DOHH2 (cell line): ENCODE data around the gene SNX30.
A peak's percentile ranks its signal among the peaks of the same experiment; 100 is the strongest.

Source experiments
- H3F3A ChIP-seq: fragments of 200-600 bp; sonication (generic), shearing (Covaris generic); 2 replicates; pipeline ENCODE4 v1.6.0; 2016; ENCODE audit warnings: antibody characterized with exemption, mild to moderate bottlenecking; ENCODE audit not compliant: control insufficient read depth, insufficient read depth
- H3K27ac ChIP-seq: fragments of 200-600 bp; sonication (generic); 2 replicates; pipeline ENCODE4 v1.5.1; 2014; ENCODE audit warnings: low read depth, mild to moderate bottlenecking, low read length, moderate library complexity
- H3K27me3 ChIP-seq: fragments of 200-600 bp; sonication (generic); 2 replicates; pipeline ENCODE4 v1.6.1; 2014; ENCODE audit warnings: mild to moderate bottlenecking, low read length, mixed read lengths; ENCODE audit not compliant: control insufficient read depth
- H3K36me3 ChIP-seq: fragments of 200-600 bp; sonication (generic); 2 replicates; pipeline ENCODE4 v1.6.1; 2014; ENCODE audit warnings: mild to moderate bottlenecking, low read length, moderate library complexity, mixed read lengths; ENCODE audit not compliant: control insufficient read depth
- H3K4me1 ChIP-seq: fragments of 200-600 bp; sonication (generic); 2 replicates; pipeline ENCODE4 v1.6.1; 2014; ENCODE audit warnings: mild to moderate bottlenecking, low read length, mixed read lengths; ENCODE audit not compliant: control insufficient read depth
- H3K4me2 ChIP-seq: fragments of 200-600 bp; sonication (generic); 2 replicates; pipeline ENCODE4 v1.6.0; 2014; ENCODE audit warnings: mild to moderate bottlenecking, low read length, moderate library complexity
- H3K4me3 ChIP-seq: fragments of 200-600 bp; sonication (generic); 2 replicates; pipeline ENCODE4 v1.5.1; 2014; ENCODE audit warnings: mild to moderate bottlenecking, low read length, mixed read lengths
- H3K79me2 ChIP-seq: fragments of 200-600 bp; sonication (generic); 2 replicates; pipeline ENCODE4 v1.6.1; 2014; ENCODE audit warnings: mild to moderate bottlenecking, low read length, mixed read lengths; ENCODE audit not compliant: control insufficient read depth
- H3K9me2 ChIP-seq: fragments of 200-600 bp; sonication (generic); replicated peaks from 2 replicates; pipeline ENCODE4 v1.6.1; 2014; ENCODE audit warnings: mild to moderate bottlenecking, low read length, mixed read lengths; ENCODE audit not compliant: control insufficient read depth
- H3K9me3 ChIP-seq: fragments of 200-600 bp; sonication (generic); 2 replicates; pipeline ENCODE4 v1.6.1; 2014; ENCODE audit warnings: antibody characterized with exemption, low read length, mixed read lengths; ENCODE audit not compliant: control insufficient read depth, insufficient read depth
- H4K20me1 ChIP-seq: fragments of 200-600 bp; sonication (generic); 2 replicates; pipeline ENCODE4 v1.6.0; 2014; ENCODE audit warnings: low read depth, mild to moderate bottlenecking, antibody characterized with exemption, low read length, moderate library complexity; ENCODE audit not compliant: control insufficient read depth, insufficient read depth
- EZH2phosphoT487 ChIP-seq: fragments of 200-600 bp; sonication (generic); IDR thresholded peaks from 2 replicates; pipeline ENCODE4 v1.6.1; 2017; ENCODE audit warnings: borderline replicate concordance, mild to moderate bottlenecking, antibody characterized with exemption, low read length, moderate library complexity, mixed read lengths
- TF ChIP-seq, protein P1 (sequence below): fragments of 200-600 bp; sonication (generic); IDR thresholded peaks from one replicate; pipeline ENCODE4 v1.5.1; 2014; ENCODE audit warnings: antibody characterized with exemption, mild to moderate bottlenecking, low read depth, low read length; ENCODE audit not compliant: poor library complexity, severe bottlenecking

The SNX30 gene

DNA sequence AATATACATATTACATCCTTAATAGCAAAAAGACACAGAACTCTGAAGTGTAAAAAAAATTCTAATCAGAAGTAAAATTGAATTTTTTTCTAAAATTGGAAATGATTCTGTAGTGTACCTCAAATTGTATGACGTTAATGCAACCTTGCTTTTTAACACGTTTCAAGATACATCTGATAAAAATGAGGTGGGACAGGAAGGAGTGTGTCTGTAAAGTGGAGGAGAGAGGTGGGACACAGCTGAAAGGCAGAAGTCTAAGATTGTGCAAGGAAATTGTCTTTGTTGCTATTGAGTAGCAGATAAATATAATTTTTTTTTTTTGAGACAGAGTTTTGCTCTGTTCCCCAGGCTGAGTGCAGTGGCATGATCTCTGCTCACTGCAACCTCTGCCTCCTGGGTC is 15.7 kb upstream of the SNX30 start:
- no peaks in the 10 kb centered on the region for H3K9me3 ChIP-seq
- TF ChIP-seq, protein P1, sequence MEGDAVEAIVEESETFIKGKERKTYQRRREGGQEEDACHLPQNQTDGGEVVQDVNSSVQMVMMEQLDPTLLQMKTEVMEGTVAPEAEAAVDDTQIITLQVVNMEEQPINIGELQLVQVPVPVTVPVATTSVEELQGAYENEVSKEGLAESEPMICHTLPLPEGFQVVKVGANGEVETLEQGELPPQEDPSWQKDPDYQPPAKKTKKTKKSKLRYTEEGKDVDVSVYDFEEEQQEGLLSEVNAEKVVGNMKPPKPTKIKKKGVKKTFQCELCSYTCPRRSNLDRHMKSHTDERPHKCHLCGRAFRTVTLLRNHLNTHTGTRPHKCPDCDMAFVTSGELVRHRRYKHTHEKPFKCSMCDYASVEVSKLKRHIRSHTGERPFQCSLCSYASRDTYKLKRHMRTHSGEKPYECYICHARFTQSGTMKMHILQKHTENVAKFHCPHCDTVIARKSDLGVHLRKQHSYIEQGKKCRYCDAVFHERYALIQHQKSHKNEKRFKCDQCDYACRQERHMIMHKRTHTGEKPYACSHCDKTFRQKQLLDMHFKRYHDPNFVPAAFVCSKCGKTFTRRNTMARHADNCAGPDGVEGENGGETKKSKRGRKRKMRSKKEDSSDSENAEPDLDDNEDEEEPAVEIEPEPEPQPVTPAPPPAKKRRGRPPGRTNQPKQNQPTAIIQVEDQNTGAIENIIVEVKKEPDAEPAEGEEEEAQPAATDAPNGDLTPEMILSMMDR: no peak
- no peak for TF ChIP-seq EZH2phosphoT487
- no peak overlapping the region for H3K27ac ChIP-seq
- peaks cover 28% of the 10 kb centered on the region for H3K4me1 ChIP-seq
- peaks cover 3% of the 10 kb centered on the region for H3F3A ChIP-seq
- no peaks in the 10 kb centered on the region for H3K9me2 ChIP-seq
- H3K79me2 ChIP-seq: no peaks in the 10 kb centered on the region
- no peak overlapping the region for H3K4me2 ChIP-seq
- H3K36me3 ChIP-seq: no peaks in the 10 kb centered on the region
- H3K27me3 ChIP-seq: no peaks in the 10 kb centered on the region
- H3K4me3 ChIP-seq: no peak overlapping the region
- H4K20me1 ChIP-seq: no peaks in the 10 kb centered on the region

DNA sequence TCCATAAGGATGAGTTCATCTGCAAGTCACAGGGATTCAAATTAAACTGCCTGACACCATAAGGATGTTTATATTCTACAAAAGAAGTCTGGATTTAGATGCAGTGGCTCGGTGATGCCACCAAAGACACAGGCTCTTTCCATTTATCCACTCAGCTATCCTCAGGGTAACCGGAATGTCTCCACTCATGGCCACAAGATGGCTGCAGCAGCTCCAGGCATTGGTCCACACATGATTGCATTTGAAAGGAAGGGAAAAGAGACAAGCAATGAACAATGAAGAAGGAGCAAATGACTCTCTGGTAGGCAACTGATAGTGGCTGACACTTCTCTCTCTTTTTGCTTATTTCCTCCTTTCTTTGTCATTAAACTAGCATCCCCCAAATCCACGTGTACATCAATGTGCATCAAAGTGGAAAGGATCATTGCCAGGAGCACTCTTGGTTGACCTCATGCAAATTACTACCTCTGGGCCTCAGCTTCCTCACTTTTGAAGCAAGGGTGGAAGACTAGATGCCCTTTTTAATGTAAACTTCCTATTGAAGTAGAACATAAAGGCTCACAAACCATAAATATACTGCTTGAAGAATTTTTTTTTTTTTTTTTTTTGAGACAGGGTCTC is 7.2 kb upstream of the SNX30 start:
- H3K4me2 ChIP-seq: peak overlapping the region; percentile 95
- H4K20me1 ChIP-seq: no peaks in the 10 kb centered on the region
- H3F3A ChIP-seq: peaks cover 28% of the 10 kb centered on the region
- peak overlapping the region; percentile 88 for H3K27ac ChIP-seq
- peak overlapping the region; percentile 66 for H3K4me3 ChIP-seq
- H3K79me2 ChIP-seq: no peaks in the 10 kb centered on the region
- H3K4me1 ChIP-seq: peaks cover 74% of the 10 kb centered on the region
- H3K27me3 ChIP-seq: no peaks in the 10 kb centered on the region
- H3K9me3 ChIP-seq: peaks cover 4% of the 10 kb centered on the region; the same call in 1 of the 2 replicates
- TF ChIP-seq, protein P1: peak; percentile 46
- no peak for TF ChIP-seq EZH2phosphoT487
- H3K9me2 ChIP-seq: no peaks in the 10 kb centered on the region
- no peaks in the 10 kb centered on the region; the same call in 1 of the 2 replicates for H3K36me3 ChIP-seq

DNA sequence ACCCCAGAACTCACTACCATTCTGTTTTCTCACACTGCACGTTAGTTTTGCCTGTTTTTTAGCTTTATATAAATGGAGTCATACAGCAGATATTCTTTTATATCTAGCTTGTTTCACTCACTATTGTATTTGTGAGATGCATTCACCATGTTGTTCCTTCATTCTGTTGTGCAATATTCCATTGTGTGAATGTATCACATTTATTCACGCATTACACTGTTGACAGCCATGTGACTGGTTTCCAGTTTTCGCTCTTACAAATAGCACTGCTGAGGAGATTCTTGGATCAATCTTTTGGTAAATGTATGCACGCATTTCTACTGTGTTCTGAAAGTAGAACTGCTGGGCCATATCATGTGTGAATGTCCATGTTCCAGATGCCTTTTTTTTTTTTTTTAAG is 6.4 kb upstream of the SNX30 start:
- Histone ChIP-seq H3K79me2 (peaks cover 4% of the 10 kb centered on the region), H3K4me1 (peaks cover 74% of the 10 kb centered on the region), H3K9me2 (no peaks in the 10 kb centered on the region), H3K36me3 (no peaks in the 10 kb centered on the region; the same call in 1 of the 2 replicates), H3F3A (peaks cover 28% of the 10 kb centered on the region), H3K9me3 (peaks cover 4% of the 10 kb centered on the region; the same call in 1 of the 2 replicates), H3K27me3 (no peaks in the 10 kb centered on the region), H3K27ac (peak overlapping the region; percentile 88), H4K20me1 (no peaks in the 10 kb centered on the region), H3K4me2 (peak overlapping the region; percentile 95), H3K4me3 (peak overlapping the region; percentile 66)
- TF ChIP-seq EZH2phosphoT487: no peak
- TF ChIP-seq, protein P1: no peak
